ENCODE results near the gene KCTD13.

KCTD13 gene

GRCh38 chr16:29900102-29900887 is 25.7 kb downstream of the KCTD13 start, which contains the start of gene ASPHD1 (continued):
- TF ChIP-seq PBX3 (CRISPR knock-in tag; IDR thresholded peaks at IDR 0.05) (no peak; the same call in 1 of the 2 replicates), ZNF398 (tag by site-specific recombination; IDR thresholded peaks at IDR 0.05) (peak; percentile 100), ZNF544 (tag by site-specific recombination; IDR thresholded peaks at IDR 0.05) (no peak), ZNF324 (tag by site-specific recombination; IDR thresholded peaks at IDR 0.05) (peak; percentile 84), ZNF514 (tag by site-specific recombination; IDR thresholded peaks at IDR 0.05) (no peak), GLI2 (tag by site-specific recombination; IDR thresholded peaks at IDR 0.05; ENCODE audit: borderline replicate concordance, low read depth) (no peak), ZBTB10 (tag by site-specific recombination; IDR thresholded peaks at IDR 0.05) (no peak), ZSCAN23 (tag by site-specific recombination; IDR thresholded peaks at IDR 0.05) (0 out of 2 replicates have a peak, but pooled peaks have one; percentile 48), ZFP69B (tag by site-specific recombination; IDR thresholded peaks at IDR 0.05) (peak; percentile 41; the same call in 1 of the 2 replicates), ZNF692 (tag by site-specific recombination; IDR thresholded peaks at IDR 0.05) (peak; percentile 46; the same call in 1 of the 2 replicates), ZBTB26 (tag by site-specific recombination; optimal IDR thresholded peaks at IDR 0.05) (peak; percentile 39)

GRCh38 chr16:29899516-29900101 is 26.4 kb downstream of the KCTD13 start, which contains the start of gene SEZ6L2:
Gene SEZ6L2 (minus strand): TSS chr16:29899550. CDS start chr16:29899019, 531 bp downstream.
- POLR2A ChIA-PET = interaction anchor here (0.5 to 2.2 kb wide), 21 partner anchors 9 to 107 kb away, joined by 3 to 13 read pairs (median 4); partner anchors contain the start of genes CDIPT, HIRIP3, MVP and TAOK2
- H3K27ac ChIP-seq (ENCODE audit: extremely low read depth, low read depth, low read length) = no peak within 1 kb of the TSS
- CTCF ChIA-PET = interaction anchor here (0.7 to 2.1 kb wide), 5 partner anchors 27 to 123 kb away, joined by 3 to 10 read pairs (median 3); partner anchors contain the start of gene PAGR1
- TF ChIP-seq ZNF544 (tag by site-specific recombination; IDR thresholded peaks at IDR 0.05) = no peak
- TF ChIP-seq ZNF777 (tag by site-specific recombination; IDR thresholded peaks at IDR 0.05; ENCODE audit: borderline replicate concordance) = no peak
- TF ChIP-seq ZNF639 (tag by site-specific recombination; IDR thresholded peaks at IDR 0.05) = 0 out of 2 replicates have a peak, but pooled peaks have one; percentile 45
- TF ChIP-seq ZNF391 (tag by site-specific recombination; IDR thresholded peaks at IDR 0.05; ENCODE audit: borderline replicate concordance, low read depth) = no peak
- TF ChIP-seq ZNF26 (tag by site-specific recombination; IDR thresholded peaks at IDR 0.05) = no peak
- TF ChIP-seq ZNF571 (tag by site-specific recombination; IDR thresholded peaks at IDR 0.05) = no peak
- TF ChIP-seq KLF7 (tag by site-specific recombination; IDR thresholded peaks at IDR 0.05; ENCODE audit: borderline replicate concordance) = no peak
- no peak for TF ChIP-seq ZNF18 (tag by site-specific recombination; IDR thresholded peaks at IDR 0.05)
- no peak for TF ChIP-seq ZNF548 (tag by site-specific recombination; IDR thresholded peaks at IDR 0.05)
- no peak for TF ChIP-seq ZNF677 (tag by site-specific recombination; IDR thresholded peaks at IDR 0.05)

More at GRCh38 chr16:29899516-29900101, 26.4 kb downstream of the KCTD13 start, which contains the start of gene SEZ6L2:
- Histone ChIP-seq H3K9me3 (ENCODE audit: control insufficient read depth, insufficient read depth, low read depth, low read length) (no peaks in the 10 kb centered on the region), H3K4me3 (ENCODE audit: low read depth, low read length) (peak within 1 kb of the TSS; percentile 51), H3K4me1 (ENCODE audit: control insufficient read depth, insufficient read depth, low read length) (peaks cover 2% of the 10 kb centered on the region; the same call in 1 of the 2 replicates), H3K36me3 (ENCODE audit: control insufficient read depth in 2 of 2, insufficient read depth in 1 of 2, low read length in 2 of 2) (no peaks in the 10 kb centered on the region)
